ENCODE measurements around the gene EIF3J.

Gene EIF3J

GRCh38 chr15:44565387-44566154 lies 28.6 kb downstream of the EIF3J start:
- DNase-seq (ENCODE audit: low spot score in 2 of 2) = no peak
- Mint-ChIP-seq H3K9me3 (no peaks in the 10 kb centered on the region), H3K4me1 (peaks cover 4% of the 10 kb centered on the region), H3K27ac (peak overlapping the region; percentile 45), H3K36me3 (peaks cover 100% of the 10 kb centered on the region), H3K4me3 (no peak overlapping the region)
- ATAC-seq = no peak

GRCh38 chr15:44566155-44566540 lies 29.2 kb downstream of the EIF3J start:
- no peaks in the 10 kb centered on the region for H3K9me3 Mint-ChIP-seq
- DNase-seq (ENCODE audit: low spot score in 2 of 2) = no peak
- peaks cover 100% of the 10 kb centered on the region for H3K36me3 Mint-ChIP-seq
- no peaks in the 10 kb centered on the region for H3K4me1 Mint-ChIP-seq
- peak overlapping the region; percentile 45 for H3K27ac Mint-ChIP-seq
- H3K4me3 Mint-ChIP-seq = no peak overlapping the region
- no peak for ATAC-seq

GRCh38 chr15:44568338-44568737 lies 31.4 kb downstream of the EIF3J start:
- no peak overlapping the region for H3K4me3 Mint-ChIP-seq
- H3K4me1 Mint-ChIP-seq = no peaks in the 10 kb centered on the region
- DNase-seq (ENCODE audit: low spot score in 2 of 2) (no peak), ATAC-seq (no peak)
- H3K9me3 Mint-ChIP-seq = no peaks in the 10 kb centered on the region
- H3K27ac Mint-ChIP-seq = peak overlapping the region; percentile 37
- H3K36me3 Mint-ChIP-seq = peaks cover 100% of the 10 kb centered on the region

- H3K4me1 Mint-ChIP-seq = no peaks in the 10 kb centered on the region
- H3K27ac Mint-ChIP-seq = peak overlapping the region; percentile 37
- H3K36me3 Mint-ChIP-seq = peaks cover 100% of the 10 kb centered on the region
- no peak for ATAC-seq
- DNase-seq (ENCODE audit: low spot score in 2 of 2) = no peak
- no peak overlapping the region for H3K4me3 Mint-ChIP-seq
- H3K9me3 Mint-ChIP-seq = no peaks in the 10 kb centered on the region
Measured at GRCh38 chr15:44569316-44569715, 32.4 kb downstream of the EIF3J start.

GRCh38 chr15:44570361-44570760 lies 33.4 kb downstream of the EIF3J start:
- Mint-ChIP-seq H3K9me3 (no peaks in the 10 kb centered on the region), H3K27ac (peak overlapping the region; percentile 64), H3K36me3 (peaks cover 99% of the 10 kb centered on the region), H3K4me3 (no peak overlapping the region), H3K4me1 (no peaks in the 10 kb centered on the region)
- ATAC-seq (no peak), DNase-seq (ENCODE audit: low spot score in 2 of 2) (no peak)

- peak overlapping the region; percentile 40 for H3K27ac Mint-ChIP-seq
- no peak overlapping the region for H3K4me3 Mint-ChIP-seq
- no peak for ATAC-seq
- no peaks in the 10 kb centered on the region for H3K9me3 Mint-ChIP-seq
- no peaks in the 10 kb centered on the region for H3K4me1 Mint-ChIP-seq
- DNase-seq (ENCODE audit: low spot score in 2 of 2) = no peak
- peaks cover 92% of the 10 kb centered on the region for H3K36me3 Mint-ChIP-seq
Measured at GRCh38 chr15:44573386-44573785, 36.4 kb downstream of the EIF3J start.

- Mint-ChIP-seq H3K36me3 (peaks cover 92% of the 10 kb centered on the region), H3K27ac (peak overlapping the region; percentile 40), H3K4me1 (no peaks in the 10 kb centered on the region), H3K4me3 (no peak overlapping the region), H3K9me3 (no peaks in the 10 kb centered on the region)
- DNase-seq (ENCODE audit: low spot score in 2 of 2) (no peak), ATAC-seq (no peak)
Measured at GRCh38 chr15:44574734-44575133, 37.8 kb downstream of the EIF3J start.

GRCh38 chr15:44580105-44580504 lies 43.2 kb downstream of the EIF3J start:
- H3K4me3 Mint-ChIP-seq = no peak overlapping the region
- peaks cover 92% of the 10 kb centered on the region for H3K36me3 Mint-ChIP-seq

GRCh38 chr15:44584162-44584749 lies 47.3 kb downstream of the EIF3J start:
- Mint-ChIP-seq H3K36me3 (peaks cover 100% of the 10 kb centered on the region), H3K4me3 (no peak overlapping the region), H3K4me1 (no peaks in the 10 kb centered on the region), H3K27ac (peak overlapping the region; percentile 7), H3K9me3 (no peaks in the 10 kb centered on the region)
- peak; percentile 36 to 62 for DNase-seq (ENCODE audit: low spot score in 2 of 2)
- ATAC-seq = peak; percentile 85

More at GRCh38 chr15:44580105-44580504, 43.2 kb downstream of the EIF3J start:
- Mint-ChIP-seq H3K4me1 (no peaks in the 10 kb centered on the region), H3K9me3 (no peaks in the 10 kb centered on the region), H3K27ac (no peak overlapping the region)
- ATAC-seq (no peak), DNase-seq (ENCODE audit: low spot score in 2 of 2) (no peak)

GRCh38 chr15:44585633-44586032 lies 48.7 kb downstream of the EIF3J start:
- H3K4me3 Mint-ChIP-seq = no peak overlapping the region
- no peak for DNase-seq (ENCODE audit: low spot score in 2 of 2)
- H3K4me1 Mint-ChIP-seq = no peaks in the 10 kb centered on the region
- ATAC-seq = no peak
- no peak overlapping the region for H3K27ac Mint-ChIP-seq
- peaks cover 100% of the 10 kb centered on the region for H3K36me3 Mint-ChIP-seq
- no peaks in the 10 kb centered on the region for H3K9me3 Mint-ChIP-seq

- Mint-ChIP-seq H3K27ac (peak overlapping the region; percentile 60), H3K4me1 (no peaks in the 10 kb centered on the region)
- ATAC-seq = no peak
Measured at GRCh38 chr15:44588541-44588940, 51.6 kb downstream of the EIF3J start.

GRCh38 chr15:44591326-44591725 lies 54.4 kb downstream of the EIF3J start:
- Mint-ChIP-seq H3K27ac (no peak overlapping the region), H3K36me3 (peaks cover 100% of the 10 kb centered on the region), H3K4me3 (no peak overlapping the region), H3K4me1 (no peaks in the 10 kb centered on the region), H3K9me3 (no peaks in the 10 kb centered on the region)
- DNase-seq (ENCODE audit: low spot score in 2 of 2) (no peak), ATAC-seq (no peak)

More at GRCh38 chr15:44588541-44588940, 51.6 kb downstream of the EIF3J start:
- DNase-seq (ENCODE audit: low spot score in 2 of 2) = no peak
- Mint-ChIP-seq H3K4me3 (no peak overlapping the region), H3K36me3 (peaks cover 100% of the 10 kb centered on the region), H3K9me3 (no peaks in the 10 kb centered on the region)

- no peaks in the 10 kb centered on the region for H3K9me3 Mint-ChIP-seq
- peaks cover 8% of the 10 kb centered on the region for H3K4me1 Mint-ChIP-seq
- DNase-seq (ENCODE audit: low spot score in 2 of 2) = no peak
- ATAC-seq = peak; percentile 71
- no peak overlapping the region for H3K4me3 Mint-ChIP-seq
- no peak overlapping the region for H3K27ac Mint-ChIP-seq
- peaks cover 100% of the 10 kb centered on the region for H3K36me3 Mint-ChIP-seq
Measured at GRCh38 chr15:44593042-44593736, 56.2 kb downstream of the EIF3J start.

- peaks cover 92% of the 10 kb centered on the region for H3K36me3 Mint-ChIP-seq
- peaks cover 17% of the 10 kb centered on the region for H3K4me1 Mint-ChIP-seq
- H3K4me3 Mint-ChIP-seq = no peak overlapping the region
- peak overlapping the region; percentile 82 for H3K27ac Mint-ChIP-seq
- DNase-seq (ENCODE audit: low spot score in 2 of 2) = no peak
- H3K9me3 Mint-ChIP-seq = no peaks in the 10 kb centered on the region
- no peak for ATAC-seq
Measured at GRCh38 chr15:44595246-44595645, 58.3 kb downstream of the EIF3J start.

GRCh38 chr15:44595656-44596510 lies 58.9 kb downstream of the EIF3J start:
- no peaks in the 10 kb centered on the region for H3K9me3 Mint-ChIP-seq
- peaks cover 92% of the 10 kb centered on the region for H3K36me3 Mint-ChIP-seq
- ATAC-seq (peak; percentile 60), DNase-seq (ENCODE audit: low spot score in 2 of 2) (no peak)
- H3K4me1 Mint-ChIP-seq = peaks cover 17% of the 10 kb centered on the region
- H3K4me3 Mint-ChIP-seq = no peak overlapping the region
- peak overlapping the region; percentile 82 for H3K27ac Mint-ChIP-seq
